Fibroblast of upper back skin (primary cell): Measurements from ENCODE around the gene ADAMTS9.

Experiments
- DNase-seq: peaks from one replicate; pipeline ENCODE4 v3.0.0-alpha.2; 2013

Gene ADAMTS9

DNA sequence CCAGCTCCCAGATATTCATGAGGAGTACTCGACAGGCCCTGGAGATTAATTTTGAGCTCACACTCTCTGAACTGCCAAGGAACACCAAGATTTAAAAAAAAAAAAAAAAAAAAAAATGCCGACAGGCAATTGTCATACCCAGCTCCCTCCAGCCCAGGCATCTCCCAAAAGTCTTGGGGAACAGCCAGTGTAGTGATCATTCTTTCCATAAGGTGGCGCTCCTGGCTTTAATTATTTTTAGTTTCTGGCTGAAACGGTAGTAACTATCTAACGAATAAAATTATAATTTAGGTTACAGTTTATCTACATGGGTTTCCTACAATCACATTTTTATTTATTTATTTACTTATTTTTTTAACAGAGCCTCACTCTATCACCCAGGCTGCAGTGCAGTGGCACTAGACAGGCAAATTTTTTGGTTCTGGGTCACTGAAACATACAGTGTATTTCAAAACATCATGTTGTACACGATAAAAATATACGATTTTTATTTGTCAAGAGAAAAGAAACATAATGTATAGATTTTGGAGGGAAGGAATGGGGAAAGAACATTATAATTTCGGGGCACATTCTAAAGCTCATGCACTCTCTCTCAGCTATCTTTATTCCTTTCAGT is 157.3 kb downstream of the ADAMTS9 start:
- DNase-seq: peak; percentile 73

DNA sequence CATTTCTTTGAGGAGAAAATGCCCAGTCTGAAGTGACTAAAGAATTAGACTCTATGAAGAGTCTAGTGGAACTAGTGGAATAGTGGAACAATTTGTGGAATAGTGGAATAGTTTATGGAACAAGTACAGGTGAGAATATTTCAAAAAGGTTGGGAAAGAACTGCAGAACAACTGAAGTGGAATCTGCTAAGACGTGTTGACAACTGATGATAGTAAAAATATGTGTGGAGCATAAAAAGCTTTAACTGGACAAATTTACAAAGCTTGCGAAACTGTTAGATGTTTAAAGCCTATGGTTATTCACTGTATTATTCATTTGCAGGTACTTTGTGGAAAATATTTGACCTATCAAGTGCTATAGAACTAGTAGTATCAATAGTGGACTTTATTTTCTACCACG is 164.5 kb downstream of the ADAMTS9 start:
- DNase-seq: no peak

DNA sequence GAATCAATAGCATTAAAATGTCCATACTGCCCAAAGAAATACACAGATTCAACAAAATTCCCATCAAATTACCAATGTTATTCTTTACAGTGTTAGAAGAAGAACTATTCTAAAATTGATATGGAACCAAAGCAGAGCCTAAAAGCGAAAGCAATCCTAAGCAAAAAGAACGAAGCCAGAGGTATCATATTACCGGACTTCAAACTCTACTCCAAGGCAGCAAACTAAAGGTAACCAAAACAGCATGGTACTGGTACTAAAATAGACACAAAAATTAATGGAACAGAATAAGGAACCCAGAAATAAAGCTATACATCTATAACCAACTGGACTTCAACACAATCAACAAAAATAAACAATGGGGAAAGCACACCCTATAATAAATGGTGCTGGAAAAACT is 167.5 kb downstream of the ADAMTS9 start:
- no peak for DNase-seq

DNA sequence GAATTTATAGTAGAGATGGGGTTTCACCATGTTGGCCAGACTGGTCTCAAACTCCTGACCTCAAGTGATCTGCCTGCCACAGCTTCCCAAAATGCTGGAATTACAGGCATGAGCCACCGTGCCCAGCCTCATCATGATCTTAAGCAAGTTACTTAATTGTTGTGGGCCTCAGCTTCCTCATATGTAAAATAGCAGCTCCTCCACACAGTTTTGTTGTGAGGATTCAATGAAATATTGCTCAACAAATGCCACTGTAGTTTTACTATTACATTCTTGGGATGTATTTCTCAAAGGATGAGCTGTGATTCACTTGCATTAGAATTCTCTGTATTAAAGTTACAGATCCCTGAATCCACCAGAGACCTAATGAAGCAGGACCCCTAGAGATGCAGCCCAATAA is 168.8 kb downstream of the ADAMTS9 start:
- DNase-seq: peak; percentile 55

DNA sequence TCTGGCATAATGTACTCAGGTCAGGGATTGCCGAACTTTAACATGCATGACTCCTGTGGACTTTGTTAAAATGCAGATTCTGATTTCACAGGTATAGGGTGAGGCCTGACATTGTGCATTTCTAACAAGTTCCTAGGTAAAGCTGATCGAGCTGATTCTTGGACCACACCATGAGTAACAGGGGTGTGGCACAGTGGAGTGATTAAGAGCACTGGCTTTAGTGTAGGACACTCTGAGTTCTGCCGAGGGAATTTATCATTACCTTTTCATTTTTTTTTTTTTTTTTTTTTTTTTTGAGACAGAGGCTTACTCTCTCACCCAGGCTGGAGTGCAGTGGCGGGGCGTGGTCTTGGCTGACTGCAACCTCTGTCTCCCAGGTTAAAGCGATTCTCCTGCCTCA is 169.3 kb downstream of the ADAMTS9 start:
- DNase-seq: no peak

DNA sequence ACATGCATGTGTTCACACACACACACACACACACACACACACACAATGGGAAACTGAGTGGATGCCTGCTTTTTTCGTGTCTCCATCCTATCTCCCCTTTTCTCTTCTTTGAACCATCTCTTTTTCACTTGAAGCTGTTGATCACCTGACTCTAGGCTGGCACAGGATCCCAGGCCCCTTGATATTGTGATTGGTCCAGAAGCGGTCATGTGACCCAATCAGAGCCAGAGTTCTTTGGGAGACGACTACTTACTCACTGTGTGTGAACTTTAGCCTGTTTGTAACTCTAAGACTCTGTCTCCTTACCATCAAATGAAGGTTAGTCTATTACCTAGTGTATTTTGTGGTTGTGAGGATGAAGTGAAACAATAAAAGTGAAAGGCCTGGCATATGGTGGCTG is 172.9 kb downstream of the ADAMTS9 start:
- no peak for DNase-seq

DNA sequence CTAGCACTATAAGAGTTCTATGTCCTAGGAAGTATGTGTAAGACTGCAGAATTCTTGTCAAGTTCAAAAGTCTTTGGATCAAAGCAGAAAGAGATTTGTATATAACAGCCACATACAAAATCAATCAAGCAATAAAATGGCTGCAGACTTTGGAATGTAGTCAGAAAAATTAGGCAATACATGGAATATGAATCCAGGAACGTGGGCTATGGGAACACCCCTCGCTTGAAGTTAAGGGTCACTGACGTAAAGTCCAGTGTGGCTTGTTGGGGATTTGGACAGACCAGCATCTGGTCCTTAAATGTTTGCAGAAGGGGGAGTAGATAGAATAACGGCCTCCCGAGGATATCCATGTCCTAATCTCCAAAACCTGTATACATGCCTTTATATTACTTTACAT is 178.6 kb downstream of the ADAMTS9 start:
- peak; percentile 15 for DNase-seq

DNA sequence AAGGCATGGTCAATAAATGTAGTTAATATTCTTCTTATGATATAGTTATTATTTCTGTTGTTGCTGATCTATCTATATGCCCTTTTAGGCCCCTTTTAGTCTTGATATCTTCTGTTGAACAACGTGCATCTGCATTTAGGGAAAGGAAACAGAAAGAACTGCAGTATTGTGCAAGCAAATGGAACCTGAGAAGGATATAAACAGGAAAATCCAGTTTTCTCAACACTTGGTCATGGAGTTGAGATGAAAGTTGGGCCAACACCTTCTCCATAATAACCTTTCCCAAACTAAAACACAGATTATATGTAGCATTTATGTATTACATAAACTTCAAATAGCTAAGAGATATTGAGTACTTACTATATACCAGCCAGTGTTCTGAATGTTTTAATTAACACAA is 179.7 kb downstream of the ADAMTS9 start:
- no peak for DNase-seq

DNA sequence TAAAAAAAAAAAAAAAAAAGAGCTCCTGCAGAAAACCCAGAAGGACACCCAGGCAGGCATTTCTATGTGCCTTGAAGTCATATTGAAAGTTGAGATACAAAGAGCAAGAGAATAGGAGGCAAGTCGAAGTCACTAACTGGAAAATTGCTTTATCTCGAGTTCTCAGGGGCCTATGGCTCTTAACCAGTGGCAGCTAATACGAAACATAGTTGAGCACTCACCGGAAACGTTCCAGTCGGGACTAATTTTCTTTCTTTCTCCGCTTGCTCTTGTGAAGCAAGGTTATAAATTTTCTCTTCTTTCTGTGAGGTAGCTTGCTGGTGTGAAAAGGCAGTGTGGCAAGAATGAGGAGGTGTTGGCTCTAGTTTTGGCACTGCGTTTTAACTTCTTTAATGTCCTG is 181.5 kb downstream of the ADAMTS9 start:
- no peak for DNase-seq

DNA sequence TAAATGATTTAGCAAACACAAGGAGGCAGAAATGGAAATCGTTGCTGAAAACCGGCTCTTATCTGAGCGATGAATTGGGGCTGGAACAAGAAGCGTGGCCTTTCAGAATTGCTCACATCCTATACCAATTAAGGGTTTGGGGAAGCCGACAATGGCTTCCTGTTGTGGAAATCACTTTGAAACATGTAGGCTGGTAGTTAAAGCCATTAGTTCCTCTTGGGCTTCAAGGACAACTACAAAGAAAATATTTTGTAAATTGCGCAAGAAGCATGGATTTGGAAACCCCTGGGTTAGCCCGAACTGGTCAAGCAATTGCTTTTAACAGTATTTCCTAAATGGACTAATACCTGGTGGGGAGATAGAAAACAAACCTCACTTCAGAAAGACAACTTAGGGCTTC is 182.4 kb downstream of the ADAMTS9 start:
- no peak for DNase-seq

DNA sequence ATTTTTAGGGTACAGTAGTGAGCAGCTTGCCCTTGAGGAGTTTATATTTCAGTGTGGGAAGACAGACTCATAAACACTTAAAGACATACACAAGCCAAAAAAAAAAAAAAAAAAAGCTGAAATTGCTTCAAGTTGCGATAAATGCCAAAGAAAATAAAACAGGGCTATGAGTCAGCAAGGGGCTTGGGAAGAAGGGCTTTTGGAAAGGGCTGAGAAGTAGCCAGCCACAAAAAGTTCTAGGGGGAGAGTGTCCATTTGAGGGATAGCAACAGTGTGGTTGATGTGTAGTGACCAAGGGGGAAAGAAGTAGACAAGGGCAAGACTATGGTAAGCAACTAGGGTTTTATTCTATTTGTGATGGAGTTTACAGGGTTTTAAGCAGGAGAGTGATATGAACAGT is 185.5 kb downstream of the ADAMTS9 start:
- DNase-seq: peak; percentile 31

DNA sequence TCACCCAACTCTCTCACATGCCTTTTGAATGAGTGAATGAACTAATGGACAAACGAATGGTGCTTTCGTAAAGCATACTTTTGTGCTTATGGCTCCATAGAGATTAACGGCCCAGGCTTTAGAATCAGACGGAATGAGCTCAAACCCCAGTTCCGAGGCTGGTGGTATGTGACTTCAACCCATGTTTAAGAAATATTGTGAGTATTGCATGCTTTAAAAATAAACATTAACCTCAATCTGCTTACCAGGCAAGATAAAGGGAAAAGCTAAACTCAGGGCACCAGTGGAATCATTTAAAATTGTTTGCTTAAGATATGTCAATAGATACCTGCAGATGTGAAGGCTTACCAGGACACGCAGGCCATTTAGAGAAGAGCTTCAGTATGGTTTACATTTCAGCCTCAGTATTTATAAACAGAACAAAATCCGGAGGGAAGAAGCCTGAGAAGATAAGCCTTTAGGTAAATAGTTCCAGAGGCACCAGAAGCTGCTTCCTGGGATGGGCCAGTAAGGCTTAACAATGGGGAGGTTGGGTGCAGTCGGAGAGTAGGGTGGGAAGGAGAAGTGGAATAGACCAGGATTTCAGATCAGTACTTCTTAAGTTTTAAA is 186.4 kb downstream of the ADAMTS9 start:
- peak; percentile 21 for DNase-seq

DNA sequence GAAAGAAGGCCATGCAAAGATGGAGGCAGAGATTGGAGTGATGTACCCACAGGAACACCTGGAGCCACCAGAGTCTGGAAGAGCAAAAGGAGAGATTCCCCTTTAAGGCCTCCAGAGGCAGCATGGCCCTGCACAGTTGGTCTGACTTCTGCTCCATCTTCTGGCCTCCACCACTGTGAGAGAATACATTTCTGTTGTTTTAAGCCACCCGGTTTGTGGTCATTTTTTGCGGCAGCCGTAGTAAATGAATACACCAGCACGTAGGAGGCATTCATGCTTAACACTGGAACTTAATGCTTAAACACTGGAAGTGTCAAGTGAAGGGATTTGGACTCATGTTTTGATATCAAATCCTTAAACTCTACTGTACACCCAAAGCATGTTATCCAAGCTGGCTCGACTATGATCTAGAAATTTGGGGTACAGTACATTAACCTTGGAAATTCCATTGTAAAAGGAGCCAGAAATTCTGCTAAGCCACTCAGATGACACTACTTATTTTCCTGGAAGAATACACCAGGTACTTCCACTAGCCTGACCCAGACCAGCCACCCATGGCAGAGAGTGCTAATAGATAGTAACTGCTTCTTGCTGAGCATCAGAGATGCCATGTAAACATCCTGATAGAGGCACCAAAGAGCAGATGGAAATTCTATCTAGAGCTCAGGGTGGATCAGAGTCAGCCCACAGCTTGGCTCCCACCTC is 190.9 kb downstream of the ADAMTS9 start:
- DNase-seq: no peak

DNA sequence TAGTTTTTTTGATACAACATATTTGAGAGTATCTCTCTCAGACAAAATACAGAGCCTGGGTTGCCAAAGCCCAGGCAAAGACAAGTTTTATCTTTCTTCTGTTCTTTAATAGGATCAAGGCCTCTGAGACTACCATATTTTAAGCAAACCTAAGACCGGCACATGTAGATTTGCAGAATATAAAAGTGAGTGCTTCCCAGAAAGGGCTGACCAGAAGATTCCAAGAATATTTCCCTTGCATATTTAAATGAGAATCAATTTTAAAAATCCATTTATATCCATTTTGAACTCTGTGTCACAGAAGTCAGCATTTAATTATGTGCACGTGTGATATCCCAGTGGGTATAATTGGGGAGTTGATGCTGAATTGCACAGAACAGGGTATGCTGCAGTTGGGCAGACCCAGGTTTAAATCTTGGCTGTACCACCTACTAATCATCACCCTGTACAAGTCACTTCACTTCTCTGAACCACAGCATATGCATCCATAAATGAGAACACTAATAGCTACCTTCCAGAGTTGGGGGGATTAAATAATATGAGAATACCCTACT is 191.9 kb downstream of the ADAMTS9 start:
- no peak for DNase-seq

DNA sequence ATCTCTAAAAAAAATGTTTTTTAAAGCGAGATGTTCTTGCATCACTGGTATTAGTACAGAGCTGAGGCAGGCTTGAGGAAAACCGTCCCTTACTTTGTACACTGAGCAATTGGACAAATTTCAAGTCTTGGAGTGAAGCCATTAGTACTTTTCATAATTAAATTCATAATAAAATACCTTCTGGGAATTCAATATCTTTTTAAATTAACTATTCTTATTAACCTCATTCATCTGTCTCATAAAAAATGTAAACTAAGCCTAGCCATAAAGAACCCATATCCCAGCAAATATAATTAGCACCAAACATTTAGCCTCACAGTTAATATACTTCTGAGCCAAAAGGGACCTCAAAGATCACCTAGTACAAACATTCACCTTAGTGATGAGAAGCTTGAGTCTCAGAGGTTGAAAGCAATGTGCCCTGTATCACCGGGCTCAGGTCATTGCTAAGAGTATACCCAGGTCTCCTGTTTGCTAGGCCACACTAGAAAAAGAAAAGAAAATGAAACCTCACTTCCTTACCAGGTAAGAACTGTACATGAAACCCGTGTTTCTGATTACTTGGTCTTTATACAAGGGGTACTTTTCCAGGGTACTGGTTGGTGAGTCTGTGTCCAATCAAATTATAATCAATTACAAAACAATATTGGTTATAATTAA is 192.5 kb downstream of the ADAMTS9 start:
- DNase-seq: no peak

DNA sequence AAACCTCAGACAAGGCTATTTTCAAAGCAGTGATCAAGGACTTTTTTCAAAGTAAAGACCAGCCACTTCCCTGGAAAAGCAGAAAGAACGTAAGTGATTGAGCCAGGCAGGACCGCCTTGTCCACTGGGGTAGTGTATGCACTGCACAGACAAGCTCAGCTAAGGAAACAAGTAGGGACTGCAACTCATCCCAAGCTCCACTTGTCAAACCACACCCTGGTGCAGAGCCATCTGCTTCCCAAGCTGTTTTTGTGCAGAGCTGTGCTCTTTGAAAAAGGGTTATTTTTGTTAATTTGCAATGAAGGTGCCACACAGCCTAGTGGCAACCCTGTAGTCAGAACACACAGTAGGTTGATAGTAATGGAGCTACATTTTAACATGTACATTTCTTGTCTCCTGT is 193.3 kb downstream of the ADAMTS9 start:
- DNase-seq: no peak

DNA sequence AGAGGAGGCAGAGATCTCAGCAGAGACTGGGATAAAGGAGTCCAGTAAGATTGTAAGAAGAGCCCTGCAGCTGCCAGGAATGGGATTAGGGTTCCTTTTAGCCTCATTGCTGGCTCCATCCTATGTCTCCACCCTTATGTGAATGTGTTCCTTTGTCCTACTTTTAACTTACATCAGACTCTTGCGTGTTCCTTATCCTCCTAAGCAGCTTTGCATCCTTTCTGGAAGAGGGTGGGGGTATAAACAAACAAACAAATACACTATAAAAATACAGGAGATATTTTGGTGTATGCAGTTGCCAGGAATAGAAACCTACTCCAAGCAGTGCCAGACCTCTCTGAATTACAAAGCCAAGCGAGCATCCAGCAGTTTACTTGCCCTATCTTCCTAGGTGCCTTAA is 194.7 kb downstream of the ADAMTS9 start:
- no peak for DNase-seq

DNA sequence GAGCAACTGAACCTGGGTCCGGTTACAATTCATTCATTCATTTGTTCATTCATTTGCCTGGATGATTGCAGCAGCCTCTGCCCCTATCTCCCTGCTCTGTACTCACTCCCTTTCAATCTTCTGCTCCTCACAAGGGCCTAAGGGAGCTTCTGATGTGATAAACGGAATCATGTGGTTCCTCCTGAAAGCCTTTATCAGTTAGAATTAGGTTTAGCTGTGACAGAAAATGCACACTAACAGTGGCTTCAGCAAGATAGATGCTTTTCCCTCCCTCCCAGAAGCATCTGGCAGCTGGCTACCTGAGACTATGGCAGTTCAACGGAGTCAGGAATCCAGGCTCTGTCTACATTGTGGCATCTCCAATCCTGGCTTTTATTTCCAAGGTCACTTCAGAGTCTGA is 196.0 kb downstream of the ADAMTS9 start:
- DNase-seq: no peak

DNA sequence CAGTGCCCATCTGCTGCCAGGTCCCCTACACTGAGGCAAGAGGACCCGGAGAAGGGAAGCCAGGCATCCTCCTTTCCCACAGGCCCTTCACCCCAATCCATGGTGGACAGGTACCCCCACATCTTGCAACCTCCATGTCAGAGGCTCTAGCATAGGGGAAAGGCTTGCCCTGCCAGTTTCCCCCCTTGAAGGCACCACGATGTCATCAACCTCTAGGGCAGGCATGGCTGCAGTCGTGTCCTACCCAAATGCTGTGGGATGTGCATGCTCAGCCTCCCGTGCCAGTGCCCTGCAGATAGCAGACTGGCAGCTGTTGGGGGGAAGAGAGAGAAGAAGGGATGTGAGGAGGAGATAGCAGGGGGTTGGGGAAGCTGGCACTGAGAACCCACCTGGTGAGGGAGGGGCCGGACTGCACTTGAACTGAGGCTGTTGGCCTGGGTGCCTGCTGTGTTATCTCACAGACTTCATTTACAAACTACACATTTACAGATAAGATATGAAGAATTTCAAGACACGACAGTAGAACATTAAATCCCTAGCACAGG is 197.5 kb downstream of the ADAMTS9 start:
- DNase-seq: no peak

DNA sequence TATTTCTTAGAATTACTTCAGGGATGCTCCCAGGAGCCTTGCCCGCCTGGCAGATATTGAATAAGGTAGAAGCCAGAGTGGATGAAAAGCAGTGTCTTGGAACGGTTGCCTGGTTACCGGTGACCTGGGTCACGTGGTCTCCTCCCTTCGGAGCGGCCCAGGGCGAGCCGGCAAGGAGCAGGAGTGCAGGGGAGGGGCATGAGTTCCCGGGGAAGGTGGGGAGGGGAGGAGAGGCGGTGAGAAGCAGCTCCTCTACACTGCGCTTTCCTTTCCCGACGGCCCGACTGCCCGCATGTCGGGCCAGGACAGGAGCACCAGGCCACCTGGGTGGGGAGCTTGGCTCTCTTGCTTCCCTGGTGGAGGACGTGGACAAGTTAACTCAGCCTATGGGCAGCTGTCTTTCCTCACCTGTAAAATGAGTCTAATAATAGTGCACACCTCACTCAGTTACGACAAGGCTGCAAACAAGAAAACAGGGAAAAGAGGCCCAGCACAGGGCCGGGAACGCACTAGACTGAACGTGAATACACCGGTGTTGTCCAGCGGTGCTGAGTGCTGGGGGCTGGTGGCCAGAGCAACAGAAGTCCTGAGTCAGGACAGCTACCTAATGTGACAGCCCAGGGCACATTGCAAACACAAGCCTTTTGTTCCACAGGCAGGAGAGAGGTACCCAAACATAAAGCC is 198.3 kb downstream of the ADAMTS9 start:
- DNase-seq: no peak

DNA sequence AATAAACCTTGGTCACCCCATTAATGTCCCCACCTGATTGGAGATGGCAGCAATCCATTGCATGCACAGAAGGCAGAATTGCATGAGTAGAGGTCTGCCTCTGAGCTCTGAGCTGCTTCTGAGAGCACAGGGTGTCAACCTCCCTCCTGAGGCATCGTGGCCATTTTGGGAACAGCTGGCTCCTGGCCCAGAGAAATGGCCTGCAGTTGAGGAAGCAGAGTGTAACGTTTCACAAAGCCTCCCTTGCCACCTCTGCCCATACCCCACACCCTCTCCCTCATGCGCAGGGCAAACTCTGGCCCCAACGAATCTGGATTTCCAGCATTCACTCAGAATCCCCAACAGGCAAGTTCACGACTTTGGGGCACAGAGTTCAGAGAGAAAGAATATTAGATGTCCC is 198.9 kb downstream of the ADAMTS9 start:
- no peak for DNase-seq

DNA sequence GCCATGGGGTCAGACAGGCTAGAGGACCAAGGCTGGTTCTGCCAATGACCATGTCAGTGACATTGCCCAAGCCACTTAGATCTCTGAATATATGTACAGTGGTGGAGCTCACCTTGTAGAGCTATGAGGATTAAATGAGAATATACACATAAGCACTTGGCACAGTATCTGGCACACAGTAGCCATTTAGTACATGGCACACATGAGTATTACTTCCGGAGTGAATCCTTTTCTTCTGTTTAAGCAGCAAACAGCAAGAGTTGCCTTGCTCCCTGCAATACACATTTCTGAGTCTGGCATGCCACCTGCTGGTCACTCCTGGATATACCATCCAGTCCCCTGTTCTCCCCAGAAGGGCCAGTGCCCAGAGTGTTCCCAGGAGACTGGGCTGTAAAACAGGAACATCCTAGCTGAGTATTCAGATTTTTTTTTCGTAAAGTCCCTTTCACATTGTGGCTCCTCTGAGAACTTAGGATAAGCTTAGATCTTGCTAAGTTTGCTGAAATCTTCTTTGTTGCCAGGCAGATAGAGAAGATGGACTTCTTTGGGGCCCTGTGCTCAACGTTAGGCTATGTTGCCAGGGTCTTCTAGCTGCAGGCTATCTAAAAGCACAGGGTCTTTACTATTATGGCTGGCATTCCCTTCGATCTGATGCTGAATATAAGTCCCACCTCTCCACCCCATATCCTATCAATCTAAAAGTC is 203.4 kb downstream of the ADAMTS9 start:
- DNase-seq: peak; percentile 81
